ENCODE results near the gene ZFC3H1. TPM values are rescaled to one million over a fixed set of nuclear protein-coding genes. Genes with fewer than 3 reads are reported as not detected.
"Not testable (repeated sequence)": the region's sequence is repeated elsewhere in the genome, so short reads cannot be mapped to it uniquely, and the experiment has no call there.

ZFC3H1 gene
- total RNA-seq, 1 experiment from 2014 or later: 24.4 TPM

- Histone ChIP-seq H3K56ac (ENCODE audit: insufficient read length, low read depth, low read length) (no peak overlapping the region), H3K18ac (ENCODE audit: insufficient read length, low read depth, low read length) (no peak overlapping the region), H3K4ac (ENCODE audit: low read depth, low read length) (no peak overlapping the region), H2BK20ac (ENCODE audit: low read depth, low read length, poor library complexity, severe bottlenecking) (no peak overlapping the region), H3K27ac (ENCODE audit: insufficient read length, low read depth, low read length) (no peak overlapping the region), H4K8ac (replicated peaks; ENCODE audit: insufficient read length, low read depth, low read length) (no peak overlapping the region), H3K9me3 (ENCODE audit: control insufficient read depth, low read depth, low read length) (no peaks in the 10 kb centered on the region), H3K79me2 (ENCODE audit: insufficient read depth, low read length) (no peaks in the 10 kb centered on the region), H2BK12ac (ENCODE audit: insufficient read length, low read depth, low read length) (no peak overlapping the region), H3T11ph (ENCODE audit: low read length) (no peak overlapping the region), H3K4me2 (ENCODE audit: insufficient read depth, insufficient read length, low read length) (no peak overlapping the region), H3K27me3 (ENCODE audit: insufficient read depth, low read length) (no peaks in the 10 kb centered on the region), H2BK120ac (ENCODE audit: low read depth, low read length, poor library complexity, severe bottlenecking) (no peak overlapping the region), H2BK15ac (ENCODE audit: low read depth, low read length) (no peak overlapping the region), H3K14ac (ENCODE audit: insufficient read depth, low read length) (no peak overlapping the region; the same call in 1 of the 2 replicates), H3K4me1 (ENCODE audit: insufficient read depth, low read length) (no peaks in the 10 kb centered on the region), H4K20me1 (ENCODE audit: control insufficient read depth, insufficient read depth, insufficient read length) (no peaks in the 10 kb centered on the region), H3K23ac (ENCODE audit: insufficient read length, low read depth, low read length) (no peak overlapping the region), H2AFZ (ENCODE audit: low read length) (no peak overlapping the region), H3K23me2 (ENCODE audit: insufficient read length, low read depth, low read length, poor library complexity, severe bottlenecking) (no peaks in the 10 kb centered on the region), H3K79me1 (ENCODE audit: insufficient read depth, low read depth, low read length, poor library complexity, severe bottlenecking) (no peaks in the 10 kb centered on the region), H2AK5ac (ENCODE audit: insufficient read length, low read length) (no peak overlapping the region), H4K5ac (ENCODE audit: insufficient read length, low read depth, low read length) (no peak overlapping the region), H4K91ac (ENCODE audit: insufficient read length, low read depth, low read length) (no peak overlapping the region), H2BK5ac (ENCODE audit: insufficient read length, low read length) (no peak overlapping the region), H3K9ac (ENCODE audit: extremely low read depth, insufficient read length, low read length) (no peak overlapping the region)
- peaks cover 0 to 2% of the 10 kb centered on the region in 2 experiments; a peak in 1 of 4 replicates for H3K4me1 Mint-ChIP-seq
- no peak overlapping the region for H3K4me3 Mint-ChIP-seq
- TF ChIP-seq CTCF (conservative IDR thresholded peaks at IDR 0.05): no peak
- peaks cover 0 to 20% (median 13%) of the 10 kb centered on the region in 3 experiments; a peak in 5 of 7 replicates for H3K36me3 Mint-ChIP-seq (ENCODE audit: insufficient read depth in 1 of 3, low read depth in 3 of 3)
- H3K9me3 Mint-ChIP-seq: no peaks in the 10 kb centered on the region
- DNase-seq: no peak
- H3K27ac Mint-ChIP-seq: peak overlapping the region; percentile 8 to 45 (median 28); a peak in 4 of 7 replicates
- no CpG with 5 or more reads among the region's 1 CpG for WGBS (ENCODE audit: extremely low coverage, insufficient read length, low lambda C conversion rate)
- no peaks in the 10 kb centered on the region for H3K27me3 Mint-ChIP-seq (ENCODE audit: low read depth)
Measured at GRCh38 chr12:71694099-71694820, 30.6 kb upstream of the ZFC3H1 start.

DNA sequence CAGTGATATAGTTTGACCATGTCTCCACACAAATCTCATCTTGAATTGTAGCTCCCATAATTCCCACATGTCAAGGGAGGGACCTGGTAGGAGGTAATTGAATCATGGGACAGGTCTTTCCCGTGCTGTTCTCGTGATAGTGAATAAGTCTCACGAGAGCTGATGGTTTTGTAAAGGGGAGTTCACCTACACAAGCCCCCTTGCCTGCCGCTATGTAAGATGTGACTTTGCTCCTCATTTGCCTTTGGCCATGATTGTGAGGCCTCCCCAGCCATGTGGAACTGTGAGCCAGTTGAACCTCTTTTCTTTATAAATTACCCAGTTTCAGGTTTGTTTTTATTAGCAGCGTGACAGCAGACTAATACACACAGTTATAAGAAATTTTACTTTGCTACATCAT, 30.0 kb upstream of the ZFC3H1 start:
- not testable (repeated sequence) for H3K27ac ChIP-seq (ENCODE audit: insufficient read length, low read depth, low read length); H3K4me2 ChIP-seq (ENCODE audit: insufficient read depth, insufficient read length, low read length); H3K9ac ChIP-seq (ENCODE audit: extremely low read depth, insufficient read length, low read length); H3K18ac ChIP-seq (ENCODE audit: insufficient read length, low read depth, low read length); H3K9me3 ChIP-seq (ENCODE audit: control insufficient read depth, low read depth, low read length); H4K91ac ChIP-seq (ENCODE audit: insufficient read length, low read depth, low read length); H3K79me2 ChIP-seq (ENCODE audit: insufficient read depth, low read length); H3K9me3 Mint-ChIP-seq; DNase-seq; H4K5ac ChIP-seq (ENCODE audit: insufficient read length, low read depth, low read length); H3K27ac Mint-ChIP-seq; H3T11ph ChIP-seq (ENCODE audit: low read length); H3K14ac ChIP-seq (ENCODE audit: insufficient read depth, low read length); H2BK12ac ChIP-seq (ENCODE audit: insufficient read length, low read depth, low read length); H3K4ac ChIP-seq (ENCODE audit: low read depth, low read length); H3K56ac ChIP-seq (ENCODE audit: insufficient read length, low read depth, low read length); H4K8ac ChIP-seq (replicated peaks; ENCODE audit: insufficient read length, low read depth, low read length); H2BK5ac ChIP-seq (ENCODE audit: insufficient read length, low read length); H3K4me1 Mint-ChIP-seq; H2BK120ac ChIP-seq (ENCODE audit: low read depth, low read length, poor library complexity, severe bottlenecking); H4K20me1 ChIP-seq (ENCODE audit: control insufficient read depth, insufficient read depth, insufficient read length); H2AK5ac ChIP-seq (ENCODE audit: insufficient read length, low read length); H3K27me3 ChIP-seq (ENCODE audit: insufficient read depth, low read length); H3K27me3 Mint-ChIP-seq (ENCODE audit: low read depth); H3K23ac ChIP-seq (ENCODE audit: insufficient read length, low read depth, low read length); H3K23me2 ChIP-seq (ENCODE audit: insufficient read length, low read depth, low read length, poor library complexity, severe bottlenecking); H2BK15ac ChIP-seq (ENCODE audit: low read depth, low read length); H3K4me3 Mint-ChIP-seq; H3K4me1 ChIP-seq (ENCODE audit: insufficient read depth, low read length); H2AFZ ChIP-seq (ENCODE audit: low read length); H2BK20ac ChIP-seq (ENCODE audit: low read depth, low read length, poor library complexity, severe bottlenecking); H3K79me1 ChIP-seq (ENCODE audit: insufficient read depth, low read depth, low read length, poor library complexity, severe bottlenecking)
- peaks cover 0 to 14% (median 7%) of the 10 kb centered on the region in 3 experiments; a peak in 5 of 7 replicates for H3K36me3 Mint-ChIP-seq (ENCODE audit: insufficient read depth in 1 of 3, low read depth in 3 of 3)
- WGBS (ENCODE audit: extremely low coverage, insufficient read length, low lambda C conversion rate): no CpG with 5 or more reads among the region's 5 CpGs
